Activated gamma-delta T cell treated with anti-CD3 and anti-CD28 coated beads, Interleukin-2, amount 50 U/mL, for 16 hours (primary cell): ENCODE measurements around the gene GLOD5.

ENCODE experiments used
- DNase-seq: peaks from one replicate; pipeline ENCODE4 v3.0.0-alpha.2; 2020; ENCODE audit warnings: low read depth

GLOD5 gene

GRCh38 chrX:48761674-48762471, at the start of gene GLOD5:
TSS of gene GLOD5 (plus strand) at chrX:48761747. CDS start at chrX:48761791, 44 bp downstream.
- DNase-seq, result no peak

GRCh38 chrX:48711929-48712505, 49.5 kb upstream of the GLOD5 start:
- no peak for DNase-seq

GRCh38 chrX:48713847-48714246, 47.7 kb upstream of the GLOD5 start:
- no peak for DNase-seq

- DNase-seq, result no peak
Observed at GRCh38 chrX:48714573-48714972, 47.0 kb upstream of the GLOD5 start.

GRCh38 chrX:48715072-48715471, 46.5 kb upstream of the GLOD5 start:
- DNase-seq, result no peak

GRCh38 chrX:48715876-48716502, 45.6 kb upstream of the GLOD5 start:
- no peak for DNase-seq

- DNase-seq, result no peak
Observed at GRCh38 chrX:48719958-48720357, 41.6 kb upstream of the GLOD5 start.

GRCh38 chrX:48720577-48721250, 40.8 kb upstream of the GLOD5 start:
- DNase-seq, result no peak

- DNase-seq, result no peak
Observed at GRCh38 chrX:48721916-48722315, 39.6 kb upstream of the GLOD5 start.

GRCh38 chrX:48726596-48726995, 35.0 kb upstream of the GLOD5 start:
- DNase-seq, result no peak

GRCh38 chrX:48728653-48729052, 32.9 kb upstream of the GLOD5 start:
- no peak for DNase-seq

GRCh38 chrX:48736303-48736702, 25.2 kb upstream of the GLOD5 start:
- DNase-seq, result no peak

- DNase-seq, result no peak
Observed at GRCh38 chrX:48736878-48737212, 24.7 kb upstream of the GLOD5 start.

- peak; percentile 71 for DNase-seq
Observed at GRCh38 chrX:48737213-48737938, 24.2 kb upstream of the GLOD5 start.

- DNase-seq, result no peak
Observed at GRCh38 chrX:48737940-48738339, 23.6 kb upstream of the GLOD5 start.

GRCh38 chrX:48741834-48742233, 19.7 kb upstream of the GLOD5 start:
- no peak for DNase-seq

- no peak for DNase-seq
Observed at GRCh38 chrX:48745222-48745621, 16.3 kb upstream of the GLOD5 start.

- DNase-seq, result no peak
Observed at GRCh38 chrX:48747415-48748016, 14.0 kb upstream of the GLOD5 start.

GRCh38 chrX:48749182-48749581, 12.4 kb upstream of the GLOD5 start:
- DNase-seq, result no peak

- no peak for DNase-seq
Observed at GRCh38 chrX:48751343-48751742, 10.2 kb upstream of the GLOD5 start.

- DNase-seq, result no peak
Observed at GRCh38 chrX:48752498-48752897, 9.0 kb upstream of the GLOD5 start.

- DNase-seq, result no peak
Observed at GRCh38 chrX:48753708-48754228, 7.8 kb upstream of the GLOD5 start.
